Fibroblast of peridontal ligament (primary cell): Measurements from ENCODE around the gene TOP1.
"Not testable (repeated sequence)": the region's sequence is repeated elsewhere in the genome, so short reads cannot be mapped to it uniquely, and the experiment has no call there.

Source experiments
- DNase-seq: peaks from one replicate; pipeline ENCODE4 v3.0.0-alpha.2; 2010; ENCODE audit errors: extremely low read depth

Gene TOP1

GRCh38 chr20:41094353-41095055 is 65.9 kb downstream of the TOP1 start:
- DNase-seq = peak; percentile 70

DNA sequence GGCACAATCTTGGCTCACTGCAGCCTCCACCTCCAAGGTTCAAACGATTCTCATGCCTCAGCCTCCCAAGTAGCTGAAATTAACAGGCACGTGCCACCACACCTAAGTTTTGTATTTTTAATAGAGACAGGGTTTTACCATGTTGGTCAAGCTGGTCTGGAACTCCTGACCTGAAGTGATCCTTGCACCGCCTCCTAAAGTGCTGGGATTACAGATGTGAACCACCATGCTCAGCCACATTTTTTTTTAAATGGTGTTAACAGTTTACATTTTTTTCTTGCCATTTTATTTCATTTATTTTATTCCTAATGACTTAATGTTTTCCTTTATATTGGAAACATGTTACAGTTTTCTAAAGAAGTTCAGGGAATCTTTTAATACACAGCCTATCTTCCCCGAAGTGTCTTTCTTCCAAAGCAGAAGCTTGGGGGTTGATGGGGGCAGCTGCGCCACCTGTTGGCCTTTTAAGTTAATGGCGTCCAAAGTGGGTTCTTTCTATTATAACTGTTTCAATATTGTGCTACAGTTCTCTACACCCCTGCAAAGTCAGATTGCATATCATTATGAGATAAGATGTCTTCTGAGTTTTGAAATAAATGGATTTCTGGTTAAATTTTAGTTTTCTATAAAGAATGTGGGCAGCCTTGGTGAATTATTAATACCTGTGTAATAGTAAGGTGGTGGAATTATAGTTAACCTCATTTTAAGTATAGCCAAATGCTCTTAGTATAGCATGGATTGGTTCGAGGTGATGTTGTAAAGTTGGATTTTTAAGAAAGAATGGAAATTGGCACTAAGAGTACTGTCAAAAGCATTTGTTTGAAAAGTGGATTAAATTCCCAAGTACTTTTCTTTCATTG is 66.7 kb downstream of the TOP1 start:
- peak; percentile 80 for DNase-seq

- DNase-seq = peak; percentile 93
Observed at GRCh38 chr20:41098703-41099250, 70.2 kb downstream of the TOP1 start.

DNA sequence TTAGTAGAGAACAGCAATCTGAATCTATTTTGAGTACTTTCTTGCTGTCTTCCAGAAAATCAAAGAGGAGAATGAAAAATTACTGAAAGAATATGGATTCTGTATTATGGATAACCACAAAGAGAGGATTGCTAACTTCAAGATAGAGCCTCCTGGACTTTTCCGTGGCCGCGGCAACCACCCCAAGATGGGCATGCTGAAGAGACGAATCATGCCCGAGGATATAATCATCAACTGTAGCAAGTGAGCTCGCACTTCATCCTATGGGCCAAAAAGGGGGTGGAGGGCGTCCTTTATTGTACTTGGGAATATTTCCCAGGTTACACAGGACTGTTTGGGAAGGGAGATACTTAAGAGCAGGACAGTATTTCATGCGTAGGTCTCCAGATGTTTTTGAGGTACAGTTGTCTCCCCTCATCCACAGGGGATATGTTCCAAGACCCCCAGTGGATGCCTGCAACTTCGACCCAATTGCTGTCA is 71.4 kb downstream of the TOP1 start:
- peak; percentile 17 for DNase-seq

GRCh38 chr20:41101660-41102059 is 73.0 kb downstream of the TOP1 start:
- DNase-seq = no peak

- DNase-seq = no peak
Observed at GRCh38 chr20:41108531-41108930, 79.9 kb downstream of the TOP1 start.

DNA sequence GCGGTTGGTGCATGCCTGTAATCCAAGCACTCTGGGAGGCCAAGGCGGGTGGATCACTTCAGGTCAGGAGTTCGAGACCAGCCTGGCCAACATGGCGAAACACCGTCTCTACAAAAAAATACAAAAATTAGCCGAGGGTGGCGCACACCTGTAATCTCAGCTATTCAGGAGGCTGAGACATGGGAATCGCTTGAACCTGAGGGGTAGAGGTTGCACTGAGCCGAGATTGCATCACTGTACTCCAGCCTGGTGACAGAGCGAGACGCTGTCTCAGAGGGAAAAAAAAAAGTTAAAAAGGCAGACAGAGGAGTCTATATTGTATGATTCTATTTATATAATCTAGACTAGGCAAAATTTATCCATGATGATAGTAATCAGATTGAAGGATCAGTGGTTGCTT is 81.4 kb downstream of the TOP1 start:
- no peak for DNase-seq

DNA sequence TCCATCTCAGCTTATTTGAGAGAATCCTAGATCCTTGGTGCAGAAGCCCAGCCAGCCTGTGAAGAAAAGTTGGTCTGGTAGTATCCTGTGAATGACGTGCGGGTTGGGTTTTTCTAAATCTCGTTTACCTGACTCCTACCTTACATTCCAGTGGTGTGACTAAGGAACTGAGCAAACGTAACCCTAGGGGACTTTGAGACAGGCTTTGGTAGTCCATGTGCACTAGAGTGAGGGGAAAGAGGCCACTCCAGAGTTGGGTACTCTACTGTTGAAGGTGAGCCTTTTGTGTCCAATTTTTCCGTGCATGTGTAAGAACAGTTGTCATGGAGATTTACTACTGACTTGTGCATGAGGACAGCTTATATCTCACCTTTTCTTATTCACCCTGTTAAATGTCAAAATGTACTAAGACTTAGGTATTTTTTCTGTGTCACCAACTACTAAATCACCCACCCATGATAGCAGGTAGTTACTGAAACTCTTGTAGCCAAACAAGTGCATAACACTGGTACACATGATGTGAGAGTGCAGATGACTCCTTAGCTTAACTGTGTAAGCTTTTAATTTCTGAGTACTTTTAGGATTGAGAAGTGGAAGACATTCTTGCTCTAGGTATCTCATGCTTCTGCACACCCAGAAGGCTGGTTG is 82.4 kb downstream of the TOP1 start:
- no peak for DNase-seq

GRCh38 chr20:41111578-41111951 is 82.9 kb downstream of the TOP1 start:
- peak; percentile 54 for DNase-seq

DNA sequence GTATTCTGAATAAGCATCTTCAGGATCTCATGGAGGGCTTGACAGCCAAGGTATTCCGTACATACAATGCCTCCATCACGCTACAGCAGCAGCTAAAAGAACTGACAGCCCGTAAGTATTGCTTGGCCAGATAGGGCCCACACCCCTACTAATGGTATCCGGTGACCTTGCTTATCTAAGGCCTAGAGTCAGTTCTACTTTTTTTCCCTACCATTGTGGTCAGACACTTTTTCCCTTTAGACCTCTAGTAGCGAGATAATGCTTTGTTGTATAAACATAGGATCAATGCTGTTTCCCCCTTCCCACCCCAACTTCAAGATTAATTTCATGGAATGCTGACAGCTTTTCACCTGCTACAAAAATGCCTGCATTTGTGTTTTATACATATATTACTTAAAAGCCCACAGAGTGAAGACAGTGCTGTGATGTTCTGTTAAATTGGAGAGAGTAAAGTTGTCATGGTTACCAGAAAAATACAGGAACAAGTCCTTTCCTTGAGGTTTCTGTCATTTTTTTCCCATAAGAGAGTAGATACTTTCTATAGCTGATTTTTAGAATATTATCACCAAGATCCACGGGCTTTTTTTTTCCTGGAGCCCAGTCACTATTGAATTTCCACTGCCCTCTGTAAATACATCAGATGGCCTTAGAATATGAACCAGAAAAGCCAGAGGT is 87.8 kb downstream of the TOP1 start:
- DNase-seq = no peak

DNA sequence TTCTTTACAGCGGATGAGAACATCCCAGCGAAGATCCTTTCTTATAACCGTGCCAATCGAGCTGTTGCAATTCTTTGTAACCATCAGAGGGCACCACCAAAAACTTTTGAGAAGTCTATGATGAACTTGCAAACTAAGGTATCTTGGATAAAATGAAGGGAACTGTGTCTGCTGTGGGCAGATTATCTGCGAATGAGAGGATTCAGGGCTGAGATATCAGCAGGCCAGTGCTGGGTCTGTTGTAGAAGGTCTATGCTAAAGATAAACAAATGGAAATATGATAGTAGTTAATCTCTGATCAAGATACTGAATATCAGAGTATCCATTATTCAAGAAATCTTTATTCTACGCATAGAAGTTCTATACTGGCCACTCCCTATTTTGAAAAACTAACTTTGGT is 89.5 kb downstream of the TOP1 start:
- DNase-seq = not testable (repeated sequence)

DNA sequence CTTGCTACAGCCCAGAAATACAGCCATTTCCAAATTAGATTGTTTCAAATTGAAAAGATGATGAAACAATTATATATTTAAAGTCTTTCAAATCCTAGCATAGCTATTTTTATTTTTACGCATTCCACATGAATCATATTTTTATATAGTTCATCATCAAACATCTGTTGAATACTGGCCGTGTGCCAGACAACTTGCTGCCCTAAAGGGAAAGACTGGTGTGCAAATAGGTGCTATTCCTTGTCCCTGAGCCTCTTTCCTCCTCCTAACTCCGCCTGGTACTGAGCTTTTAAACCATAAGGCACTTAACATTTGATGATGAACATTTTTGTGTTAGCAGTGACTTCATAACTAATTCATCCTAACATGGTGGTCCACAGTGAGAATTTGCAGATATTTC is 90.0 kb downstream of the TOP1 start:
- DNase-seq = peak; percentile 29

DNA sequence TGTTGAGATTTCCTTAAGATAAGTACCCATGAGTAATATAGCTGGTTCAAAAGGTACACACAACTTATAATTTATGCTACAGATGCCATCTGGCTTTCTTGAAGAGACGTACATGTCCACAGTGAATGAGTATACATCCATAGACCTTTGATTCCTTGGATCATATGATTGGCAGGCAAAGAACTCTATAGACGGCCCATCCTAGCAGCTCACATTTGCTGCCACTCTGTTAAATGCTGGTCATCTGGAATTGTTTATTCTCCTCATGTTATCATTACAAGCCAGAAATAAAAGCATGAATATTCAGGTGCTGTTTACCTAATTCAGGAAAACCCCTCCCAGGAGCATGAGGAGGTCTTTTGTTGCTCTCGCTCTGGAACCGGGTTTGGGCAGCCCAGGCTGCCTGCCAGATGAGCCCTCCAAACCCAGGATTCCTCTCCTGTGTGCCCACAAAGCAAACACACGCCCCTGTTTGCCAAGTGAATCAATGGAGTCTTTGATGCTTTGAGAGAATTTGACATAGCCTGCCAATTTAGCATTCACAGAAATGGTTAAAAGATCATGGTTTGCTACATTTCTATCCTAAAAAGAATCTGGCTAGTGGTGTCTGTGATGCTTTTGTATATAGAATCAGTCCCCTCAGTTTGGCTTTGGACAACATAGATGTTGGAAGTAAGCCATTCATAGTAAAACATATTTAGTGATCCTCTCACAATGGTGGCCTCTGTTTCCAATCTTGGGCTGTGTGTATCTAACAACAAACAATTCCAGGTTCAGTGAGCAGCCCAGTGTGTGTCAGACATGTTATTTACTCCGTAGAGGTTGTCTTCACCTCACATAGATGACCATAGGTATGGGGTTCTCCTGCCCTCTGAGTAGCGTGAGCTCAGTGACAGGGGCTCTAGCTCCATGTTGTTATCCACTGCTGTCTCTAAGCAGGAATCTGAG is 91.3 kb downstream of the TOP1 start:
- no peak for DNase-seq

- DNase-seq = no peak
Observed at GRCh38 chr20:41121399-41121798, 92.8 kb downstream of the TOP1 start.

DNA sequence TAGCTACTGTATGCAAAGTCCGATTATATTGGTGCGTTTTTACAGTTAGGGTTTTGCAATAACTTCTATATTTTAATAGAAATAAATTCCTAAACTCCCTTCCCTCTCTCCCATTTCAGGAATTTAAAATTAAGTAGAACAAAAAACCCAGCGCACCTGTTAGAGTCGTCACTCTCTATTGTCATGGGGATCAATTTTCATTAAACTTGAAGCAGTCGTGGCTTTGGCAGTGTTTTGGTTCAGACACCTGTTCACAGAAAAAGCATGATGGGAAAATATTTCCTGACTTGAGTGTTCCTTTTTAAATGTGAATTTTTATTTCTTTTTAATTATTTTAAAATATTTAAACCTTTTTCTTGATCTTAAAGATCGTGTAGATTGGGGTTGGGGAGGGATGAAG is 95.0 kb downstream of the TOP1 start:
- DNase-seq = no peak

DNA sequence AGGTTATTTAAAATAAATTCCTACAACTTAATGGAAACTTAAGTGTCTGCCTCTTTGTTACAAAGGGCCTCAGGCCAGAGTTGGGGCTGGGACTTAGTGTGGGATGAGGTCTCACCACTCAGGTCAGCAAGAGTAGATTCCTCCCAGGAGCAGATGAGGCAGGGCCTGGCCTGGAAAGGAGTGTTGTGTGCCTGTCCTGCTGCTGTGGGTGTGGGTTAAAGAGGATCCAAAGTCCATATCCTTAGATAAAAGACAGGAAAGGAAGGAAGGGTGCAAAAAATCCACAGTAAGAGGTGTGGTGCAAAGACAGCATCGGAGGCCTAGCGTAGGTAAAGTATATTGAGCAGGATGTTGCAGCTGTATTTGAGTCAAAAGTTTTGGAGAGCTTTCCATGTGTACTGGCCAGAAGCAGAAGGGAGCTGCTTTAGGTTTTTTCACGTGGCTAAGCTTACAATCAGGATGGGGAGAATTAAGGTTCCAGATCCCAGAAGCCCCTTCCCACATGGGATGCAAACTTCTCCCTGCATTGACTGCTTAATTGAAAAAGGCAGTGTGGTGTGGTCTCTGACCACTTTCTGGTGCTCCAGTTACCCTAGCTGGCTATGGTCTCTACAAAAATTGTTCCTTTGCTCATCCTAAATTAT is 96.0 kb downstream of the TOP1 start:
- no peak for DNase-seq

- DNase-seq = no peak
Observed at GRCh38 chr20:41125530-41126457, 97.2 kb downstream of the TOP1 start.

DNA sequence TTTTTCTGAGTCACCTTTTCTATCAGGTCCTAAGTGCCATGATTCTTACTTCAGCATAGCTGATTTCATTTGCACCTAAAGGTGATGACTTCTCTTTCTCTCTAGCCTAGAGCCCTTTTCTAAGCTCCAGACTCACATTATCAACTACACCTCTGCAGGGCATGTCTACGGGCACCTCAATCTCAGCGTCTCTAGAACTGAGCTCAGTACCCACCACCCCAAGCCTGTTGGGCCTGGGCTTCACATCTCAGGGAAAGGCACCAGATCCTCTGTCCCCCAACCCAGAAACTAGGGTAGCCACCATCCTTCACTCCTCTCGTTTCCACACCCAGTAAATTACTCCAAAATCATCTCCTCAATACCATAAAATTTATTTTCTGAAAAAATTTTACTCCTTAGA is 98.1 kb downstream of the TOP1 start:
- no peak for DNase-seq

GRCh38 chr20:41128317-41128716 is 99.7 kb downstream of the TOP1 start:
- not testable (repeated sequence) for DNase-seq
